HG03135 (cell line): ENCODE measurements around the gene CALML5.

Experiments
- ATAC-seq: cut with Tn5 transposase; IDR thresholded peaks from one replicate; pipeline ENCODE4 v1.9.1; 2021; ENCODE audit warnings: mild to moderate bottlenecking, moderate library complexity; ENCODE audit not compliant: unreplicated experiment

Gene CALML5

DNA sequence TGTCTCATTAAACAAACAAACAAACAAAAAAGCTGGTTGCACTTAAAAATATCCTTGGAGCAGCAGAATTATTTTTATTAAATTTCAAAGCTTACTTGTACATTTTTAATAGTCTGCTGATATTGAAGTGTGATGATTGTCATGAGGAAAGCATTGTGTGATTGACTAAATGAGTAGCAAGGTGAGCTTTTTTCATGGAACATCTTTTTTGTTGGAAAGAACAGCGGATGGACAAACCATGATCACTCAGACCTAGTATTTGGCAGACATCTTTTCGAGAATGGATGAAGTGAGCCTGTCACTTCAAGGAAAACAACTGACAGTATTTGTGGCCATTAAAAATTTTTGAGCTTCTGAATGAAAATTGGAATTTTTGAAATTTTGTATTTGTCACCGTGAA is 19.7 kb upstream of the CALML5 start:
- no peak for ATAC-seq

DNA sequence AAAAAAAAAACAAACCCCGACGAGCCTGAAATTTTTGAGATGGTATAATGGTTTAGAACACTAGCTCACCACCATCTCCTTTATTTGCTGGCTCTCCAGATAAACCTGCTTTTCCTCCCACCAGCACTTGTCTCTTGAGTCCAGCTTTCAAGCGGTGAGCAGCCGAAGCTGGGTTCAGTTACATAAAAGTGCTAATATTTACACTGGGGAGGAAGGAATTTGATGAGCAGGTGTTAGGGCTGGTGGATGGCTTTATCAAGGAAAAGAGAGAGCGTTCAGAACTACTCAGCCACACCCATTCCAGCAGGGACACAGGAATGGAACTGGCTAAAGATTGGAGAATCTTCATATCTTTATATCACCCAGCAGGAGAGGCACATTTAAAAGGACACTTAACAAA is 18.8 kb upstream of the CALML5 start:
- ATAC-seq: no peak

DNA sequence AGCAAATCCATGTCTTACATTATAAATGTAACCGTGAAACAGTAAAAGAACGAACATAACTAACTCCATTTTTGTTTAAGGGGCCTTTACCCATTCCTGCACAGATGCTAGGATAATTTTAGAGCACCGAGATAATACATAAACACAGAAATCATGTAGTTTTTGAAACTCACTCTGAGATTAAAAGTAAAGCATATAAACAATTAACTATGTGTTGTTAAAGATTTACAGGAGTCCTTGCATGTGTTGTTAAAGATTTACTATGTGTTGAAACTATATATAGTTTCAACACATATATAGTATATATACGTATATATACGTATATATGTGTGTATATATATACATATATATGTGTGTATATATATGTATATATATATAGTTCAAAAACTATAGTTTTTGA is 18.2 kb upstream of the CALML5 start:
- no peak for ATAC-seq

DNA sequence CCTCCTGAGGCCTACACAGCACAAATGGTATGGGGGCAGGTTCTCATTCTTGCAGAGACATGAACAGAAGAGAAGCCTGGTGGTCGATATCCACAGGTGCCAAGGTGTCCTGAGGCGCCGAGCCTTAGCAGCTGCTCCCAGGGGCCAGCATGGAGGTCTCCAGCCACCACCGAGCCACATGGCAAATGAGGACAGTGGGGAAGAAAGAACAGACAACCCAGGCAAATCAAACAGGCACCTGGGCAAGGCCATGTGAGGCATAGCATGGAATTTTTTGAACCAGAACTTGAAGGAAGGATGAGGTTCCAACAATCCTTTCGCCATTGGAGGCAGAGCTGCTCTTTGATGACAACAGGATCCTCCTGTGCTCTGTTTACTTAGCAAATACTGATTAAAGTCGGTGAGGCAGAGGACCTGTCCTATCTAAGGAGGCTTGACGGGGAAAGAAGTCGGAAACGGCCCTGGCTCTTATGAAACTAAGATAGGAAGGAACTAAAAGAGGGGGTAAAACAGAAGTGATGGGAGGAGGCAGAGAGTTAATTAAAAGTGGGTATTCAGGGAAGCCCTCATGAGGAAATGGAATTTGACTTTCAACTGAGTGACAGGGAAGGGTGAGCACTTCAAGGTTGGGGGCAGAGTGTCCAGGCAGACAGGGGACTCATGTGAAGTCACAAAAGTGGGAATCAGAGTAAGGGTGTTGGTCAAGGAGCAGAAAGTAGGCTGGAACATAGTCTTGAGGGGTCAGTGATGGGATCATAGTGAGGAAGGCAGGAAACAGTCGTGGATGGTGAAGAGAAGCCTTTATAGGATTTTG is 16.8 kb upstream of the CALML5 start:
- ATAC-seq: no peak

DNA sequence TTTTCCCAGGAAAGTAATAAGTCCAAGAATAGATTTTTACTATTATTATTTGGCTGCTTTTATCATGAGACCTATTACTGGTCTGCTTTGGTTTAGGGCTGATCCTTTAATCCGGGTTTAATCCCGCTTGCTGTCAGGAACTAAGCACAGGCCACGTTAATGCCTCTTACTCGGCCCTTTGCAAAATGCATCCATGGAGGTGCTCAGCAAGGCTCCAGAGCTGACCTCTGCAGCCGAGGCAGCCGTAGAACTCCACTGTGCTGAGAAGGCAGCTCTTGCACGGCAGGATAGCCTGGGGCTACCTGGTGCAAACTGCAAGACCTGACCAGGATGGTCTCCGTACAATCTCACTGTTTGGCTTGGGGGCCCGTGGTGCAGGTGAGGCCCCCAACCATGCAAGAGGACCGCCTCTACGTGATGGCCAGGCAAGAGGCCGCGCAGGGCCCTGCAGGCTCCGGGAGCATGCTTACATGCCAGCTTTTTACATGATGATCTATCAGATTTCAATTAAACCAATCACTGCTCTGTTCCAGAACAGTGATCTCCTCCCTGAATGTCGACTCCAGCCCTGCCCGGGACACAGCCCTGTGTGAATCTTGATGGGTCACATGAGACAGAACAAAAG is 15.0 kb upstream of the CALML5 start:
- no peak for ATAC-seq

DNA sequence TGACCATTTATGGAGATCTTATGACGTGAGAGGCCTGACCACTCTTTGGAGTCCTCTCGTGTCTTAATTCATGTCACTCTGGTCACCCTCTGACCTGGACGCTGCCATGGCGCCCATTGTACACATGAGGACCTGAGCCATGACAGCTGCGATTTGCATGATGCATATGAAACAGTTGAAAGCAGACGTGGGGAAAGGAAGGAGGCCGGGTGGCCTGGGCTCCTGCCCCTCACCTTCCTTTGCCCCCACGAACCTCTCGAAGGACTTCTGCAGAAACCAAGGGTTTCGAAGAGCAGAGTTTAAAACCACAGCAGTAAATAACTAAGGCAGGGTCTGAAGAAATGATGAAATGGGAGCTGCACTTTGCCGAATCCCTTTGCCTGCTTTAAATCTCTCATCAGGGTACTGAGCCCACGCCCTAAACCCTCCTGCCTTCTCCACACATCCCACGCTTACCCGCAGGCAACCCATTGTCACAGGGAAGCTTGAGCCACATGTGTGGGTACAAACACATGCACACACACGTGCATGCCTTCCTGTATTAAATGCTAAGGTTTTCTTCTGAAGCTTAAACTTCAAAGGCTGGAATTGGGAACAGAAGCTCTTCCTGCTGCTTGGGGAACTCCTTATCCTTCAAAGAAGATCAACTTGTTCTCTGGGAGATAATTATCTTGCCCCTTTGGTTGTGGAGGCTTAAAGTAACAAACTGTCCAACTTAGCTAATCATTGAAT is 13.7 kb upstream of the CALML5 start:
- ATAC-seq: no peak

DNA sequence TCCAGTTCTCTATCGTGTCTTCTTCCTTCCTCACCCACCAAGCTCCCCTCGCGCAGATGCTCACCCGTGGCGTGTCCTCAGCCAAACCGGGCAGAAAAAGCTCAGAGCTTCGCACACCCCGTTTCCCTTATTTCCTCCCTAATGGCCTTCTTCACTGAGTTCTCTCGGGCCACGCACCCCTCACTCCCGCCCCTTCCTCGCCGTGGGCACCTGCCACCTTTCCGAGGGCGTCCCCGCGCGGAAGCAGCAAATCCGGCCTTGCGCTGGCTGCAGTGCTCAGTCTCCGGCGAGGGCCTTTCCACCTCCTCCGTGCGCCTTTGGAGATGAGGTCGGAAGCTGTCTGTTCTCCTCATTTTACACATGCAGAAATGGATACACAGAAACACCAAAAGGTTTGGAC is 13.0 kb upstream of the CALML5 start:
- no peak for ATAC-seq

DNA sequence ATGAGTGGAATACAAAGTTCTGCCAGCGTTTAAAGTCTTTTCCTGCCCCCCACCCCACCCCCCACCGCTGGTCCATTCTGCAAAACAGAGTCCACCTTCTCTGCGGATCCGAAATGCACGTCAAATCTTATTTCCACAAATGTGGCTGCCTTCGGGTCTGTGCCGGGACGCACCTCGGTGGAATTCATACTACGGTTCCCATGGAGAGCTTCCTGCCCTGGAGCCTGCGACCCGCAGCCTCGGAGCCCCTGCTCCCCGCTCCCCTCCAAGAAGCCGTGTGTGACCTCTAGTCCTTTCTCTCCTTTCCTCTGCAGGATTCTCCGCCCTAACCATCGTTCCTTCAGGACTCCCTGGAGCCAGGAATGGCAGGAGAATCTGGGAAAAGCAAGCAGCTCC is 12.5 kb upstream of the CALML5 start:
- ATAC-seq: no peak

DNA sequence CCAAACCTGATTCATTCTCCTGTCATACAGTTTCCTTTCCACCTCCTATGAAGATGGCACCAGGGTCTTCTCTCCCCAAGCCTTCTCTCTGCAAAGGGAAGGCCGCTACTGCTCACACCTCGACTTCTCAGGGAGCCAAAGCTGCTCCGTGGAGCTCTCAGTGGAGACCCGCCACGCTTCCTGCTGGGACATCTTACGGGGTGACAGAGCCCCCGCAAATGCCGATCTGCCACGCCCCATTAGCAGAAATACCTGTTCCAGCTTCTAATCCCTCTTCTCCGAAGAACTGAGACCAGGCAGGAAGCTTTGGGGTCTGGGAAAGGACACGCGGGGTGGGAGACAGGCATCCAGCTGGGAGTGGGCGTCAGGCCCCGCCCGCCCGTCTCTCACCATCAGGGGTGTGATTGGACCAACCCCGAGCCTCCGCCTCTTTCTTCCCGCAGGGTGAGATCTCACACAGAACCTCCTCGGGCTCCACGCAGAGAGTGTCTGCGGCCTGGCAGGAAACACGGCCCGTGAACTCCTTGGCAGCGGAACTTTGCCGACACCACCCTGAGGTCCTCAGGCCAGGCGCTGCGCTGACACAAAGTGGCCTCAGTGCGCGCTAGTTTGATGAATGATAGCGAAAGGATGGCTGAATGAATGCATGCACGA is 12.0 kb upstream of the CALML5 start:
- ATAC-seq: no peak

DNA sequence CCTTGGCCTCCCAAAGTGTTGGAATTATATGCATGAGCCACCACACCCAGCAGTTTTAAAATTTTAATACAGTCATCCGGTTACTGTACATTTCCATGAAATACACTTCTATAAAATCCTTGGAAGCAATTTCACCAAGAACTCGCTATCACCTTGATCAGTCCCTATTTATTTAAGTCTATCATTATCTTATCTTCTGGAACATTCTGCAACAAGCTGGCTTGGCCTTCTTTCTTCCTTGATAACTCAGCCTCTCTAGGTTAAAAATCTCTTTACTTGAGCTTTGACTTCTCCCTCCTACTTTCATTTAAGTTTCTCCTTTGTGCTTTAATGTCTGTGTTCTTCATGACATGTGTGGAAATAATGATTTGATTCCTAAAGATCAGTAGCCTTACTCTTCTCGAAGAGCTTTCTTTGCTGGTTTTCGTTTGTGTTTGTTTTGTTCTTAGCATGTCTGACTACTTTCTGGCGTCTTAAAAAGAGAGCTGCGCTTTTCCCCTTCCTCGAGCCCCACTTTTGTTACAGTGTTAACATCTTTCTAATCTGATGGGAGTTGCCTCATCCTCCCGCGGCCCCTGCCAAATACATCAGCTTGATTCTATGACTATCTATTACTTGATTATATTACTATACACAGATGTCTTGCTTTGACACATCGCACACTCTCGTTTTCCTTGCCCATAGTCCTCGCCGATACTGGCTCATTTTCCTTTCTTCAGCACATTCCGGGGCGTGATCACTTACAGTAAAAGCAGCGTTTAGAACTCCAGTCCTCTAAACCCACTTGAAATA is 11.1 kb upstream of the CALML5 start:
- no peak for ATAC-seq

DNA sequence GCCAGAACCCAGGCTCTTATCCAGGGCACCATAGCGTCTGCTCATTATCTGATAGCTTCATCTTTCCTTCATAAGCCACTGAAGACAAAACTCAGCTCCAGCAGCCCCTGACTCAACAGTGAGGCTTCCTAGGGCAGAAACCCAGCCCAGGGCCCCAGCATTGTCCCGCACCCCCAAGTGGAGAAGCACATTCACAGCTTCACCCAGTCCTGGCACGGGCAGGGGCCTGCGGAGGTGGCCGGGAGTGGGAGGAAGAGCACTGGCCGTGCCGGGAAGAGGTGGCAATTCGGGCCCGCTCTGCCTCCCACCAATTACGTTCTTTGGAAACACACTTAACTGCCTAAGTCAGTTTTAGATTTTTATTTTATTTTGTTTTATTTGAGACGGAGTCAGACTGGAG is 10.3 kb upstream of the CALML5 start:
- ATAC-seq: no peak

DNA sequence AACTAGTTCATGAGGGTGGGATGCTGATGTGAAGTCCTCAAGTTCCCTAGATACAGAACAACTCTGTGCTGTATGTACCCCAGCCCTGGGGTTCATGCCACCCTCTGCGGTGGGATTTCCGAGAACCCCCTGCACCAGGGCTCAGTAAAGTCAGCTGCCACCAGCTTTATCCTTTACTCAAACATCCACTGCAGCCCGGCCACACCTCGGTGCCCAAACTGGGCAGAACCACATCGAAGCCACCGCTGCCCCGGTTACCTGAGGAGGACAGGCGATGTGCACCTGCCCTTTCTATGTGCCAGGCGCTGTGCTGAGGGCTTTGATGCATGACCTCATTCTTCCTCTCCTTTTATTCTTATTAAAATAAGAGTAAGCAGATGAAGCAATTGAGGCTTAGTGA is 9.9 kb upstream of the CALML5 start:
- ATAC-seq: no peak

DNA sequence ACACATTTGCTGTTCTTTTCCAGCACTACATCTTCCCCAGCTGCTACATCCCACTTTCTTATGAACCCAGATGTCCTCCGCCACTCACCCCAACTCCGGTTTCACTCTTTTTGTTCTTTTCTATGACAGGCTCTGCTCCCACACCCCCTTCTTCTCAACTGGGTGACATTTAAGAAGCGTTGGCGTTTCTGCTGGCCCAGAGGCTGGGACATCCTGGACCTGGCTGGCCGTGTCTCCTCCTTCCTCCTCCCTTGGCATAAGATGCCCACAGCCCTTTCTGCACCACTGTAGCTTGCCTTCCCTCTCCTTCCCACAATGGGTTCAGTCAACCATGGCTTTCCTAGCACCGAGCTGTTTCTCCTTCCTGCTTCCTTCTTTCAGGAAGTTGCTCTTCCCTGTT is 9.4 kb upstream of the CALML5 start:
- no peak for ATAC-seq

DNA sequence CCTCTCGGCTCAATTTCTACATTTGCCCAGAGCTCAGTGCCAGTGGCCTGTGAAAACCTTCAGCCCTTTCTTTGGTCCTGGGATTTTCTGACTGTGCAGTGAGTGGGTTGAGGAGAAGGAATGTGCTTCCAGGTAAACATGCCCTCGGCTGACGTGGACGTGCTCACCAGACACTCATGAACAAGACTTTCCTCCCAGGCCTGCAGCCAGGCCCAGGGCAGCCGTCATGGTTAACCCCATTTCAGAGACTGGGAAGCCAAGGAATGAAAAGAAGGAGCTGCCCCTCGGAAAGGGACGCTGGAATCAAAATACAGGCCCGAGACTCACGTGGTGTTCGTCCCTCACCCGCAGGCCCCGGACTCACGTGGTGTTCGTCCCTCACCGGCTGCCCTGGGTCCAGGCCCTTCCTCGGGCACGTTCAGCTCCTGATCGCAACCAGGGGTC is 8.8 kb upstream of the CALML5 start:
- no peak for ATAC-seq

DNA sequence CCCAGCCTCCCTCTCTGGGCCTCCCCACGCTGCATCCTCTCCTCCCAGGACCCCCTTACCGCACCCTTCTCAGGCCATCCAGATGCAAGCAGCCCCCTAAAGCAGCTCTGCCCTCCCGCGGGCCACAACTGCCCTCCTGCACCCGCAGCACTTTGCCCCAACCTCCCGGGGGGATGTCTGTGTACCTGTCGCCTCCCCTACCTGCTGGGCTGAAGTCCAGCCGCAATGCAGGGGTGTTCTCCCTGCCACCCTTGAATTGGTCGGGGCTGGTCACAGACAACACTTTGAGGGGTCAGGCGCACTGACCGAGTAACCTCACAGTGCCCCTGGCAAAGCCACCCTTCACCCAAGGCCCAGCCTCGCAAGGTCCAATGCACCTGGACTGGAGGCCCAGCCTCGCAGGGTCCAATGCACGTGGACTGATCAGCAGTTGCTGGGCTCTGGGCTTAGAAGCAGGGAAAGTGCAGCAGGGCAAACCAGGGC is 8.3 kb upstream of the CALML5 start:
- ATAC-seq: no peak

DNA sequence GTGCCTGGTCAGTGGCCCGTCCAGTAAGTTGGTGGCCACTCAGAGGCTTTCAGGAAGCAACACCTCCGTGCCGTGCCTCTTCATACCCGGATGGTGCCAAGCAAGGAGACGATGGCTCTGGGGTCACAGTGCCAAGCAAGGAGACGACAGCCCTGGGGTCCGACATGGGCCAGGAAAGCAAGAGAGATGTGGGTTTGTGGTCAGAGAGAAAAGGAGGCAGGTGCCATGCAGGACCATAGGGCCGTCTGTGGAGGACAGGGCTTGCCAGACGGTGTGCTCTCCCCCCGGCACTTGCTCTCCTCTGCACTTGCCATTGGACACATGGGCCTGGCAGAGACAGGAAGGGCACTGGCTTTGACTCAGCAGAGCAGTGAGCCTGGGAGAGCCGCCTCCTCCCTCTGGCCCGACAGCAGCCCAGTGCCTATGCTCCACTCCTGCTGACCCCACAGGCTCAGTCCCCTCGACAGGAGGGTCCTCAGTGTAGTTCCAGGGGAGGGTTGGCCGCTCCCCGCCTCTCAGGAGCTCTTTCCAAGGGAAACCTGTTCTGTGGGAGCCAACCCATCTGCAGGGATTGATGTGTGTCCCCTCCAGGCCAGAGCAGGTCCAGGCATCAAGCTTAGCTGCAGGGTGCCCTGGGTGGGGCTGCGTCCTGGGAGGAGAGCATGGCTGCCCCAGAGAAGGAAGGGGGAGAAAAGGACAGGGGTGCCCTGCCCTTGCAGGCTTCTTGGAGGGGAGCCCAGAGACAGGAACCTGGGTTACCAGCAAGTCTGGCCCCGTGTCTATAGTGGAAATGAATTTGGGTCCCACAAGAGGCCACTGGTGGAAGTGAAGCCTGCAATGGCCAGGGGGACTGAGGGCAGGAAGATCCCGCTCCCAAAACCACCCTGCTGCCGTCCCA is 7.6 kb upstream of the CALML5 start:
- no peak for ATAC-seq

DNA sequence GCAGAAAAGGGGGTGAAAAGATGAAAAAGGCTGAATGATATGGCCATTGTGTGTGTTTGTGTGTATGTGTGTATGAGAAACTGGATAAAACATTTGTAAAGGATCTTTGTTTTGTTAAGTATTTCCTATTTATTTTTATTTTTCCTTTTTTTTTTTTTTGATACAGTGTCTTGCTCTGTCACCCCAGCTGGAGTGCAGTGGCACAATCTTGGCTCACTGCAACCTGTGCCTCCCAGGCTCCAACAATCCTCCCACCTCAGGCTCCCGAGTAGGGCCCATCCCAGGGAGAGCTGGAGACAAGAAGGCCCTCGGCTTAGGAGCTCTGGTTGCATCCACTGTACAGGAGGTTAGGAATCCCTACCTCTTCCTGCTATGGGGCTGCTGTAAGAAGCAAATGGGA is 6.9 kb upstream of the CALML5 start:
- no peak for ATAC-seq

DNA sequence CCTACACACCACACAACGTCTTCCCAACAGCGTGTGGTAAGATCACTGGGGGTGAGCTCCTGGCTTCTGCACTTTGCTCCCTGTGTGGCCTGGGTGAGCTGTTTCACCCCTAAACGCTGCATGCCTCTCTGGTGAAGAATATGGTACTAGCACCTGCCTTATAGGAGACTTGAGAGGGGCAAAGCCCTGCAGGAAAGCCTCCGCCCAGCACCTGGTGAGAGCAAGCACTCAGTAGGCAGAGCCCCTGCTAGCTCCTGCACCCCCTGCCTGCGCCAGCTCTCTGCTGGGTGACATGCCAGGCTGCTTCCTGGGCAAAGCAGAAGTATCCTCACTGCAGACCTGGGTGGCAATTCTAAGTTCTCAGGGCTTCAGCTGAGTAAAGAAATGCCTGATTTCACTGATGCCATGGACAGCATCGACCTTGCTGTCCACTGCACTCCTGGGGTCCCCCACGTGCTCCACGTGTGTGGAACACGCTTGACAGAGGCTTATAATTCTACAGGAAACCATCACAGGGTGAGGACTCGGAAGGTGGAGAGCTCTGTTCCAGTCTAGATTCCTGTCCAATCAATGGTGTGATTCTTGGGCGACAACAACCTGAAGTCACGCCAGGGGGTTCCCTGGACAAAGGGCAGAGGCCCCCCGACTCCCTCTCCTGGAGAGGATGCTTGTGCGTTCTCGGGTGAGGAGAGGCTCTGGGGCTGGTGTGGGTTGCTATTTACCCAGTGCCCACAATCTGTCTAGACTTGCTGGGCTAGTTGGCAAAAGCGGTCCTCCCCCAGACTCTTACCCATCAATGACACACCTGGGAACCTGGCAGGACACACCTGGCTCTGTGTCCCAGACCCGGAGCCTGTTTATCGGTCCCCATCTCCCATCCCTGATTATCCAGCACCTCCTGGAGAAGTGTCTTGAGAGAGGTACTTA is 5.0 kb upstream of the CALML5 start:
- ATAC-seq: no peak

DNA sequence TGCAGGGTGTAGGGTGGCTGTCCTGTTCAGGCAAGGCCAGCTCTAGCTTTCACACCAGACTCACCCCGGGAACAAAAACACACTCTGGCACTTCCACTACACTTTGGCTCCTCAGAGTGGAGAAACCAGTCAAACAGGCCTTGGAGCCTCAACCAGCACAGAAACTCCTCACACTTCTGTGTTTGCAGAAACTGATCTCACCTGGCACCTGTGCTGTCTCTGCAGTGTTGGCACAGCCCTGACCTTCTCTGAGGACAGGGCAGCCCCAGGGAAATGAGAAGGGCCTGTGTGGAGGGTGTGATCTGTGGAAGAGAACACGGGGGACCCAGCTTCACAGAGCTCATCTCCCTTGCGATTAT is 4.1 kb upstream of the CALML5 start:
- no peak for ATAC-seq
